H1 (cell line): ENCODE data around the gene GPATCH4. TPM values are rescaled to one million over a fixed set of nuclear protein-coding genes. Genes with fewer than 3 reads are reported as not detected.

Experiments
- ASH2L ChIP-seq: fragments of 200-600, 300-600 bp; sonication (generic); IDR thresholded peaks from one replicate; pipeline ENCODE4 v1.7.1; 2017; ENCODE audit warnings: low read length
- CHD1 ChIP-seq: IDR thresholded peaks from 2 replicates; pipeline ENCODE4 v1.6.1; 2012; ENCODE audit warnings: low read depth, low read length, improper control_type of control experiment
- CHD2 ChIP-seq: IDR thresholded peaks from 2 replicates; pipeline ENCODE4 v1.6.1; 2012; ENCODE audit warnings: low read length, improper control_type of control experiment
- GABPA ChIP-seq: IDR thresholded peaks from 2 replicates; pipeline ENCODE4 v1.6.1; 2011; ENCODE audit warnings: mild to moderate bottlenecking, low read length, moderate library complexity, borderline replicate concordance; ENCODE audit not compliant: insufficient read depth
- GTF2F1 ChIP-seq: IDR thresholded peaks from 2 replicates; pipeline ENCODE4 v1.6.1; 2012; ENCODE audit warnings: low read depth, low read length, improper control_type of control experiment, borderline replicate concordance
- HDAC6 ChIP-seq: IDR thresholded peaks from one replicate; pipeline ENCODE4 v1.7.1; 2012; ENCODE audit warnings: low read depth, mild to moderate bottlenecking, inconsistent platforms, low read length, moderate library complexity
- KDM5A ChIP-seq: fragments of 200-600 bp; IDR thresholded peaks from 2 replicates; pipeline ENCODE4 v1.7.1; 2012; ENCODE audit warnings: mild to moderate bottlenecking, low read length, inconsistent platforms, mixed read lengths
- NANOG ChIP-seq: IDR thresholded peaks from 2 replicates; pipeline ENCODE4 v1.6.1; 2011; ENCODE audit warnings: low read length, low read depth, mild to moderate bottlenecking, inconsistent platforms; ENCODE audit not compliant: insufficient read depth, poor library complexity, severe bottlenecking
- NRF1 ChIP-seq: IDR thresholded peaks from 2 replicates; pipeline ENCODE4 v1.6.1; 2011; ENCODE audit warnings: mild to moderate bottlenecking, low read depth, low read length, improper control_type of control experiment
- POLR2AphosphoS5 ChIP-seq: IDR thresholded peaks from 2 replicates; pipeline ENCODE4 v1.6.1; 2011; ENCODE audit warnings: low read depth, low read length
- POU5F1 ChIP-seq: IDR thresholded peaks from 2 replicates; pipeline ENCODE4 v1.6.1; 2011; ENCODE audit warnings: low read depth, mild to moderate bottlenecking, low read length, moderate library complexity
- RNF2 ChIP-seq: fragments of 200-900, 300-1000 bp; sonication (generic); IDR thresholded peaks from 2 replicates; pipeline ENCODE4 v1.7.1; 2016; ENCODE audit warnings: borderline replicate concordance, low read depth, mild to moderate bottlenecking, antibody characterized with exemption, low read length; ENCODE audit not compliant: poor library complexity, severe bottlenecking; ENCODE audit errors: missing control alignments
- SIN3A ChIP-seq, 2 experiments: IDR thresholded peaks in 1 of 2; conservative IDR thresholded peaks in 1 of 2; 2 replicates each; pipeline ENCODE4 v1.6.1; 2011 to 2012; ENCODE audit warnings: low read length in 2 of 2, improper control_type of control experiment in 1 of 2, low read depth in 1 of 2, mild to moderate bottlenecking in 1 of 2
- SP1 ChIP-seq: IDR thresholded peaks from 2 replicates; pipeline ENCODE4 v1.6.1; 2011; ENCODE audit warnings: low read depth, low read length
- SP2 ChIP-seq: IDR thresholded peaks from 2 replicates; pipeline ENCODE4 v1.6.1; 2012; ENCODE audit warnings: mild to moderate bottlenecking, low read length, inconsistent platforms
- SRF ChIP-seq: IDR thresholded peaks from 2 replicates; pipeline ENCODE4 v1.6.1; 2011; ENCODE audit warnings: mild to moderate bottlenecking, low read depth, low read length, moderate library complexity
- TAF1 ChIP-seq: IDR thresholded peaks from 2 replicates; pipeline ENCODE4 v1.6.1; 2011; ENCODE audit warnings: mild to moderate bottlenecking, low read depth, low read length
- TBP ChIP-seq: IDR thresholded peaks from 2 replicates; pipeline ENCODE4 v1.6.1; 2011; ENCODE audit warnings: low read depth, low read length, improper control_type of control experiment
- TEAD4 ChIP-seq: IDR thresholded peaks from 2 replicates; pipeline ENCODE4 v1.6.1; 2012; ENCODE audit warnings: low read depth, low read length, inconsistent platforms, mixed read lengths
- USF2 ChIP-seq: IDR thresholded peaks from 2 replicates; pipeline ENCODE4 v1.6.1; 2011; ENCODE audit warnings: low read length, improper control_type of control experiment
- ZNF274 ChIP-seq: IDR thresholded peaks from 2 replicates; pipeline ENCODE4 v1.7.0; 2012; ENCODE audit warnings: low read length, borderline replicate concordance; ENCODE audit errors: extremely low read depth
- polyA plus RNA-seq, 7 experiments: library from polyadenylated mRNA; depleted of rRNA in 3 of 7; stranded (reverse) in 5 of 7; unstranded in 2 of 7; fragments of >200 nt in 5 of 7; fragments of 200-250 nt in 2 of 7; gene quantifications; 1 replicate in 5 of 7; 2 replicates in 1 of 7; 4 replicates in 1 of 7; pipeline versions ENCODE4 v1.2.1 to v1.2.3, GENCODE V29; 2011 to 2013; ENCODE audit warnings: missing spikeins in 2 of 7, mixed read lengths in 2 of 7
- total RNA-seq: library from RNA; stranded (reverse); fragmentation: NEBNext Ultra II Directional; extraction: Animal tissue kit (Norgen Biotek cat#: 25700); gene quantifications from 2 replicates; pipeline ENCODE4 v1.2.1, GENCODE V29; 2021

Gene GPATCH4
- total and polyA plus RNA-seq, 2 of the 8 experiments (the other 6 are each of a cell fraction or from before 2014, with no cell fraction given): 20.5 to 47.9 TPM

- TF ChIP-seq KDM5A (no peak), POU5F1 (no peak), ZNF274 (no peak), SP2 (no peak), NRF1 (no peak), CHD2 (no peak), USF2 (no peak), NANOG (no peak), POLR2AphosphoS5 (no peak), HDAC6 (no peak), TBP (no peak), TEAD4 (no peak), GABPA (no peak), SP1 (no peak), SIN3A (conservative IDR thresholded peaks at IDR 0.05 in 1 of 2, IDR thresholded peaks at IDR 0.05 in 1 of 2; ENCODE audit: low read depth in 1 of 2, low read length in 2 of 2) (no peak), ASH2L (no peak), GTF2F1 (no peak), CHD1 (no peak), RNF2 (peak; percentile 51), SRF (no peak), TAF1 (no peak)
These were observed 24.3 kb upstream of the GPATCH4 start (continued) for GRCh38 chr1:156625436-156626078.
